CD4-positive, alpha-beta T cell treated with Interleukin-12 subunit alpha and Interleukin-12 subunit beta, for 1 hour (primary cell): ENCODE measurements around the gene EHBP1.
"Not testable (repeated sequence)": the region's sequence is repeated elsewhere in the genome, so short reads cannot be mapped to it uniquely, and the experiment has no call there.

ENCODE experiments used
- DNase-seq: peaks from one replicate; pipeline ENCODE4 v3.0.0-alpha.2; 2020

The EHBP1 gene

GRCh38 chr2:62968668-62969067 is 263.2 kb downstream of the EHBP1 start:
- no peak for DNase-seq

- no peak for DNase-seq
These were observed 266.4 kb downstream of the EHBP1 start for GRCh38 chr2:62971936-62972335.

GRCh38 chr2:62972601-62973000 is 267.1 kb downstream of the EHBP1 start:
- no peak for DNase-seq

GRCh38 chr2:62974999-62975398 is 269.5 kb downstream of the EHBP1 start:
- DNase-seq: no peak

- DNase-seq: no peak
These were observed 286.1 kb downstream of the EHBP1 start for GRCh38 chr2:62991605-62992004.

GRCh38 chr2:62992561-62992960 is 287.0 kb downstream of the EHBP1 start:
- DNase-seq: no peak

- DNase-seq: no peak
These were observed 288.7 kb downstream of the EHBP1 start for GRCh38 chr2:62994206-62994605.

GRCh38 chr2:62996534-62997186 is 291.1 kb downstream of the EHBP1 start:
- no peak for DNase-seq

- DNase-seq: no peak
These were observed 293.4 kb downstream of the EHBP1 start for GRCh38 chr2:62998949-62999348.

GRCh38 chr2:62999905-63000304 is 294.4 kb downstream of the EHBP1 start:
- no peak for DNase-seq

- DNase-seq: no peak
These were observed 295.3 kb downstream of the EHBP1 start for GRCh38 chr2:63000801-63001200.

GRCh38 chr2:63001576-63001975 is 296.1 kb downstream of the EHBP1 start:
- DNase-seq: no peak

- DNase-seq: no peak
These were observed 297.8 kb downstream of the EHBP1 start for GRCh38 chr2:63003351-63003750.

GRCh38 chr2:63007813-63008458 is 302.4 kb downstream of the EHBP1 start:
- DNase-seq: no peak

- DNase-seq: no peak
These were observed 303.3 kb downstream of the EHBP1 start for GRCh38 chr2:63008838-63009237.

GRCh38 chr2:63009490-63009889 is 304.0 kb downstream of the EHBP1 start:
- DNase-seq: no peak

GRCh38 chr2:63012541-63012940 is 307.0 kb downstream of the EHBP1 start:
- no peak for DNase-seq

- no peak for DNase-seq
These were observed 307.9 kb downstream of the EHBP1 start for GRCh38 chr2:63013438-63013837.

GRCh38 chr2:63015389-63015788 is 309.9 kb downstream of the EHBP1 start:
- no peak for DNase-seq

GRCh38 chr2:63018439-63018838 is 312.9 kb downstream of the EHBP1 start:
- DNase-seq: no peak

GRCh38 chr2:63019686-63020085 is 314.2 kb downstream of the EHBP1 start:
- not testable (repeated sequence) for DNase-seq

- no peak for DNase-seq
These were observed 317.9 kb downstream of the EHBP1 start for GRCh38 chr2:63023444-63023843.

GRCh38 chr2:63027220-63027619 is 321.7 kb downstream of the EHBP1 start:
- DNase-seq: no peak

GRCh38 chr2:63029058-63029457 is 323.5 kb downstream of the EHBP1 start:
- no peak for DNase-seq

- DNase-seq: no peak
These were observed 329.0 kb downstream of the EHBP1 start for GRCh38 chr2:63034526-63034925.
